ENCODE measurements around the gene NTN4. TPM values are rescaled to one million over a fixed set of nuclear protein-coding genes. Genes with fewer than 3 reads are reported as not detected.
"Not testable (repeated sequence)": the region's sequence is repeated elsewhere in the genome, so short reads cannot be mapped to it uniquely, and the experiment has no call there.

NTN4 gene
- total RNA-seq, 4 donors from 2014 or later: 5.0 to 22.5 (median 12.4) TPM

DNA sequence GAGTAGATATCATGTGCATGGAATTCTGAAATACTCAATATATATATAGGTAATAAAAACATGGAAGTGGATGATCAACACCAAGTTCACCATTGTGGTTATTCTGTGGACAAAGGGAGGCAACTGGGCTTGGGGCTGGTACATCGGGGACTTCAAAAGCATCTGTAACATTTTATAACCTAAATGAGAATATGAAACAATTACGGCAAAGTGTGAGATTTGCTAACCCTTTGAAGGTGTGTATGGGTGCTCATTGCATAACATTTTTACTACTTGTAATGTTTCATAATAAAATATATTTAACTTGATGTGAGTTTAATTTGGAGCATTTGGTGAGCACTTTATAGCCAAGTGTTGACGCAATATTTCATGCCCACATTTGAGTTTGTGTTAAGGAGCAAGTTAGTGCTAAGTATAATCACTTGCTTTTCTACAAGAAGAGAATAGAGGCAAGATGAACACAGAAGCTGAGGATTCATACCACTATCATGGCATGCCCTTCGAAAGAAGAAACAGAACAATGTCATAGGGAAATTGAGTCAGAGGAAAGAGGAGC lies 109.3 kb downstream of the NTN4 start:
- TF ChIP-seq CTCF (IDR thresholded peaks at IDR 0.05) (no peak), POLR2A (IDR thresholded peaks at IDR 0.05) (no peak)
- H3K36me3 ChIP-seq: peaks cover 0 to 5% (median 0%) of the 10 kb centered on the region in 3 donors
- no peak overlapping the region for H3K27ac ChIP-seq
- H3K9me3 ChIP-seq: no peaks in the 10 kb centered on the region
- H3K27me3 ChIP-seq: no peaks in the 10 kb centered on the region
- no peak for DNase-seq
- H3K4me3 ChIP-seq: no peak overlapping the region
- WGBS, 2 donors: 84 to 86% methylated on average over 4 of the region's 4 CpGs
- no peaks in the 10 kb centered on the region for H3K4me1 ChIP-seq
- intact Hi-C loops (cut with DNase I): no loop called here

- WGBS, 2 donors: 82 to 92% methylated on average over 1 of the region's 1 CpG
- Histone ChIP-seq H3K4me3 (no peak overlapping the region), H3K4me1 (peaks cover 0 to 13% (median 0%) of the 10 kb centered on the region in 3 donors), H3K36me3 (peaks cover 0 to 9% (median 0%) of the 10 kb centered on the region in 3 donors), H3K27me3 (no peaks in the 10 kb centered on the region), H3K9me3 (no peaks in the 10 kb centered on the region), H3K27ac (no peak overlapping the region)
- intact Hi-C loops (cut with DNase I): no loop called here
- TF ChIP-seq POLR2A (IDR thresholded peaks at IDR 0.05) (no peak), CTCF (IDR thresholded peaks at IDR 0.05) (no peak)
- DNase-seq: no peak
These were observed 111.9 kb downstream of the NTN4 start for GRCh38 chr12:95678684-95679083.

- H3K4me3 ChIP-seq; DNase-seq; H3K27ac ChIP-seq; H3K27me3 ChIP-seq; H3K9me3 ChIP-seq; intact Hi-C loops (cut with DNase I): not testable (repeated sequence)
- Histone ChIP-seq H3K36me3 (peaks cover 0 to 11% (median 0%) of the 10 kb centered on the region in 3 donors), H3K4me1 (peaks cover 0 to 14% (median 0%) of the 10 kb centered on the region in 3 donors)
- WGBS, 2 donors: 88% methylated on average over 3 of the region's 3 CpGs
These were observed 112.8 kb downstream of the NTN4 start for GRCh38 chr12:95677782-95678181.

- TF ChIP-seq POLR2A (IDR thresholded peaks at IDR 0.05) (no peak), CTCF (IDR thresholded peaks at IDR 0.05) (no peak)
- H3K27ac ChIP-seq: no peak overlapping the region
- WGBS, 2 donors: 27 to 44% methylated on average over 1 of the region's 1 CpG
- intact Hi-C loops (cut with DNase I): no loop called here
- DNase-seq: no peak
- peaks cover 0 to 14% (median 0%) of the 10 kb centered on the region in 3 donors for H3K4me1 ChIP-seq
- peaks cover 0 to 13% (median 0%) of the 10 kb centered on the region in 3 donors for H3K36me3 ChIP-seq
- no peaks in the 10 kb centered on the region for H3K27me3 ChIP-seq
- no peaks in the 10 kb centered on the region for H3K9me3 ChIP-seq
- H3K4me3 ChIP-seq: no peak overlapping the region
These were observed 115.9 kb downstream of the NTN4 start for GRCh38 chr12:95674631-95675030.

GRCh38 chr12:95674163-95674562 lies 116.4 kb downstream of the NTN4 start:
- Histone ChIP-seq H3K36me3 (peaks cover 0 to 13% (median 0%) of the 10 kb centered on the region in 3 donors), H3K27ac (no peak overlapping the region), H3K27me3 (no peaks in the 10 kb centered on the region), H3K4me3 (no peak overlapping the region), H3K4me1 (peaks cover 0 to 14% (median 0%) of the 10 kb centered on the region in 3 donors), H3K9me3 (no peaks in the 10 kb centered on the region)
- DNase-seq: no peak
- no peak for TF ChIP-seq CTCF (IDR thresholded peaks at IDR 0.05)
- TF ChIP-seq POLR2A (IDR thresholded peaks at IDR 0.05): no peak
- intact Hi-C loops (cut with DNase I): no loop called here

- Histone ChIP-seq H3K27ac (no peak overlapping the region), H3K4me1 (peaks cover 0 to 14% (median 0%) of the 10 kb centered on the region in 3 donors), H3K27me3 (no peaks in the 10 kb centered on the region), H3K36me3 (peaks cover 0 to 18% (median 0%) of the 10 kb centered on the region in 3 donors), H3K9me3 (no peaks in the 10 kb centered on the region), H3K4me3 (no peak overlapping the region)
- TF ChIP-seq CTCF (IDR thresholded peaks at IDR 0.05): no peak
- no peak for TF ChIP-seq POLR2A (IDR thresholded peaks at IDR 0.05)
- intact Hi-C loops (cut with DNase I): no loop called here
- no peak for DNase-seq
- WGBS, 2 donors: 73 to 76% methylated on average over 2 of the region's 2 CpGs
These were observed 117.0 kb downstream of the NTN4 start for GRCh38 chr12:95673576-95673975.

Data from esophagus squamous epithelium (tissue), 5 donors.